NCI-H1417 (cell line): ENCODE measurements around the gene ID2.
A peak's percentile ranks its signal among the peaks of the same experiment; 100 is the strongest.

ENCODE experiments used
- DNase-seq, 3 experiments: peaks; one replicate each; lab custom pipeline; 2025; lab: John Stamatoyannopoulos, UW

The ID2 gene

DNA sequence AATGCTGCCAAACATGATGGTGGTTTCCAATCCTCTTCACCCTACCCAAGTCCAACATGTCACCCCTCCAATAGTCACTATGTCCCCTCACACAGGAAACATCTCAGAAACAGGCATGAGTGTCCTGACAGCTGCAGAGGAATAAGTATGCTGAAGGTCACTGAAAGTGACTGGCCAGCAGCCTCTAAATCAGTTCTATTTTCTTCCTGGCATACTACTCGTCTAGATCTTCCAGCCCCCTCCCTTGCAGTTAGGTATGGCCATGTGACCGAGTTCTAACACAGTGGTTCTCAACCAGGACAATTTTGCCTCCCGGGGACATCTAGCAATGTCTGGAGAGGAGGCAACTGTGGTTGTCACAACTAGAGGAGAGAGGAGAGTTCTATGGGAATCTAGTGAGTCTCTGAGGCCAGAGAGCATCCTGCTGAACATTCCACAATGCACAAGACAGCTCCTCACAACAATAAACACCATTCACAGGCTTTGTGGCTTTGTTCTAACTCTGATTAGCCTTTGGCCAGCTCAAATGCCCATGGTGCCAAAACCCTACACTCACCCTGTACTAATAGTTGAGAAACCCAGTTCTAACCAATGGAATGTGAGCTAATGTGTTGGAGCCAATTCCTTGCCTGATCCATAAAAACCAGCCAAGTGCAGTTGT lies 12.6 kb upstream of the ID2 start:
- no peak for DNase-seq

DNA sequence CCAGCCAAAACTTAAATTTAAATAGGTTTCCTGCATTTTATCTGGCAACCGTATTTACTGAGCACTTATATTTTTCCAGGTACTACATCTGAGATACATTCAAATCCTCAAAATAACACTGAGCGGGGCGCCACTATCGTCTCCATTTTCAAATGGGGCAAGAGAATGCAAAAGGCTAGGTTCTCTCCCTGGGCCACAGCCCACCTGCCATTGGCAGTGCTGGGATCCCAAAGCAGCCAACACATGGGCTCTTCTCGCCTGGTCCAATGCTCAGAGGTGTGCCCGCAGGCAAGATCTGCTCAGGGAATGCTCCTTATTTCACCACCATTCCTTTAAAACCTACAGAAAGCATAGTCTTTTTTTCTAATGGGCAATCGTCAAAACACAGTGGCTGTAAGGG lies 11.3 kb upstream of the ID2 start:
- no peak for DNase-seq

DNA sequence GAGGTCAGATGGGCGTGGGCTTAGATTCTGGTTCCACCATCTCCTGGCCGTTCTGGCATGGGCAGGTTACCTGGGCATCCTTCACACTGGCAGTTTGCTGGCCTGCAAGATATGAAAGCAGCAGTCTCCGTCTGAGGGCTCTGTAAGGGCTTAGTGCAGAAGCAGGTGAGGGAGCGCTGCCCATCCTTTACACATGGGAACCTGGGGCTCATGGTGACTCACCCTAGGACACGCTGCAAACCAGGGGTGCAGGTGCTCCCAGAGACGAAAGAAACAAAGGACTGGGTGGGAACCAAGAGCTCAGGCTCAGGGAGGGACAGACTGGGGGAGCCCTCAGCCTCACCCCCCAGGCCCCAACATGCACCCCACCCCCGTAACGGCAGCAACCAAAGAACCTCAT lies 10.7 kb upstream of the ID2 start:
- DNase-seq: no peak

DNA sequence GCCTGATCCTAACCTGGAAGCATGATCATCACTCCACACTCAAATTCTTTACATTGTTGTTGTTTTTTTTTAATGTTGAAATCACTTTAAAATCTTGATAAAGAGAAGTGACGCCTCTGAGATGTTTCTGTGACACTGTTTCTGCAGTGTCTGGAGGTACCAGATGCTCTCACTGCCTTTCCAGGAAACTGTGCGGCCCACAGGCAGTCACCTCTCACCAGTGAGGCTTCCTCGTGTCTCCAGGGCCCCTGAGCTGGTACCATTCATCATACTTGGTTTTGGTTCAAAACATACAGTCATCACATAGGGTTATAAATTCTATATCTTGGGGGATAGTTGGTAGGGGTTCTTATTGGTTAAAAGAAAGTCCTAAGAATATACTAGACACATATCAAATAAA lies 10.1 kb upstream of the ID2 start:
- DNase-seq: no peak

DNA sequence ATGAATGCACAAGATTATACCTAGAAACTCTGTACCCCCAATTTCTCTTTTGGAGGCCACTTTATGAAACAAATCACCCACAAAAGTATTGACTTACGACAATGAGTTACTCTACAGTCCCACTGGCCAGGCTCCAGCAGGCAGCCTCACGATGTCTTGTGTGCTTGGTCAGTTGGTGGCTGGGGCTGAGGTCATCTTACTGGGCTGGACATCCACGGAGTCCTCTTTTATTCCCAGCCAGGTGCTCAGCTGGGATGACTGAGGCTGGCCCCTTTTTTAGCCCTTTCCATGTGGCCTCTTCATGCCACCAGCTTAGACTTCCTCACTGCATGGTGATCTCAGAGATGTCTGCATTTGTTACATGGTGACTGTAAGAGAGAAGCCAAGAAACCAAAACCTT lies 8.9 kb upstream of the ID2 start:
- DNase-seq: no peak

DNA sequence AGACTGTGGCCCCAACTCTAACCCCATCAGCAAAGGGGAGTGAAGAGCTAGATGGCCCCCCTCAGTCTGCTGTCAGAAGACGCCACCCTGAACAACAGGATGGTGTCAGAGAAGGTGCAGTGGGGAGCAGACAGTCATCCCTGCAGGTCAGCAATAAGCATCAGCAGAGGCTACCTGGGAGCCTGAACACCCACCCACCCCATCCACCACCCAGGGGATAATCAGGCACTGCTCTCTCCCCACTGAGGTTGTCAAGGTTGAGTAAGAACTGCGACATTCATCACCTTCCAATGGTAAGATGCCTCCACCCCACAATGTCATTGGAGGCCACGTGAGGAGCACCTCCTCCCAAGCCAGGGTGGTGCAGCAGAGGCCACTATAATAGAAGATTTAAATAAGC lies 8.5 kb upstream of the ID2 start:
- no peak for DNase-seq

DNA sequence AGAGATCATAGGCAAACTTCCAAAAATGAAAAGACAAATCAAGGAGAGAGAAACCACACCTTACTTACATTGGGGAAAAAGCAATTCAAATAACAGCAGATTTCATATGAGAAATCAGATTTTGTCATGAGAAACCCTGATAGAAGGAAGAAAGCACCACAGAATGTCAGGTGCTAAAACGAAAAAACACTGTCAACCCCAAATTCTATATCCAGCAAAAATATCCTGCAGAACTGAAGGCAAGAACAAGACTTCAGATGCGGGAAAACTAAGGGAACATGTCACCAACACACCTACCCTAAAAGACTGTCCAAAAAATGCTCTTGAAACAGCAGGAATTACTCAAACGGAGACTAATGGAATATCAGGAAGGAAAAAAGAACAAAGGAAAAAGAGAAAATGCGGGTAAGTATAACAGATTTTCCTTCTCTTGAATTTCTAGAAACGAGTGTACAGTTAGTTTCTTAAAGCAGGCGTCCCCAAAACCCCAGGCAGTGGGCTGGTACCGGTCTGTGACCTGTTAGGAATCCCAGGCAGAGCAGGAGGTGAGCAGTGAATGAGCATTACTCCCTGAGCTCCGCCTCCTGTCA lies 7.3 kb upstream of the ID2 start:
- peak in 1 of 3 experiments; percentile 18 for DNase-seq

DNA sequence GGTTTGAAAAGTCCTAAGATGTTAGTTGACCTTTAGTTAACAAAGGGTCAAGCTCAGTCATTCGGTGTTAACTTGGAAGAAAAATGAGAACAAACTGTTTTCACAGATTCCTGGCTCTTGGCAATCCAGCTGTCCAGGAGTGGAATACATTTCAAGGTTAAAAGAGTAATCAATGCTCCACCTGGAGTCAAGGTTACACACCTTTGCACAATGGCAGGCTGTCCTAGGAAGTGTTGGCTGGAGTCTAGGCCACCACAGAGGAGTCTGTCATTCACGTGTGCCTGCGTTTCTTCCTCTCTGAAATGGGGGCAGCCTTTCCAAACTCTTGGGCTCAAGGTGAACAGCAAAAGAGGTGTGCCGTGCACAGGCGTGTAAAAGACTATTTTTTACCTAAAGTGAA lies 6.3 kb upstream of the ID2 start:
- no peak for DNase-seq

DNA sequence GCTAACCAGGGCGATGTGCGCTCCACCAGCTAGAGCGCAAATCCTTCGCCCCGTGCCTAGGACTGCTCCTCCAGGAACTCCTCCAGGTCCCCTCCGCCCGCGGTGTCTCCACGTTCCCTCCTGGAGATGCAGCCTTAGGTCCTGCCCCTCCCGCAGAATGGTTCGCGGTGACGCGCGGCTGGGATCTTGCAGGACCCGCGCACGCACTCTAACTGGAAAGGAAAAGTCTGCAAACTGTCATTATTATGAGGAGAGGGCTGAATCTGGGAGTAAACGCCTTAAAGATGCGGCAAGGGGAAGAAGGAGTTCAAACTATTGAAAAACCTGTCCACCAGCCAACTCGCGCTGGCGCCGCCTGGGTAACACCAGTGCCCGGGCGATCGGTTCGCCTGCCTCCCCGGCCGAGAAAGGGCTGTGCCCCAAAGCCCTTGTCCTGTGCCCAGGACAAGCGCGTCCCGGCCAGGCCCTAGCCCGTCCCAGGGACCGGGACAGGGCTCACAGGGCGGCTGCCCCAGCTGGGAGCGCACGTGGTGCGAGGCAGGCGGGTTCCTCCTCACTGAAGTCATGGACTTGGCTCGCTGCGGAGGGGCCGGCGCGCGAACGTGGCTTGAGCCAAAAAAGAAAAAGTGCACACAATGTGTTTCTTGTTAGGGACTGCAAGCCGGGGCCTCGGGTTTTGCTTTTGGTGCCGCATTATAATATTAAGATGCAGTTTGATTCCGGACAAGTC lies 5.5 kb upstream of the ID2 start:
- no peak for DNase-seq

DNA sequence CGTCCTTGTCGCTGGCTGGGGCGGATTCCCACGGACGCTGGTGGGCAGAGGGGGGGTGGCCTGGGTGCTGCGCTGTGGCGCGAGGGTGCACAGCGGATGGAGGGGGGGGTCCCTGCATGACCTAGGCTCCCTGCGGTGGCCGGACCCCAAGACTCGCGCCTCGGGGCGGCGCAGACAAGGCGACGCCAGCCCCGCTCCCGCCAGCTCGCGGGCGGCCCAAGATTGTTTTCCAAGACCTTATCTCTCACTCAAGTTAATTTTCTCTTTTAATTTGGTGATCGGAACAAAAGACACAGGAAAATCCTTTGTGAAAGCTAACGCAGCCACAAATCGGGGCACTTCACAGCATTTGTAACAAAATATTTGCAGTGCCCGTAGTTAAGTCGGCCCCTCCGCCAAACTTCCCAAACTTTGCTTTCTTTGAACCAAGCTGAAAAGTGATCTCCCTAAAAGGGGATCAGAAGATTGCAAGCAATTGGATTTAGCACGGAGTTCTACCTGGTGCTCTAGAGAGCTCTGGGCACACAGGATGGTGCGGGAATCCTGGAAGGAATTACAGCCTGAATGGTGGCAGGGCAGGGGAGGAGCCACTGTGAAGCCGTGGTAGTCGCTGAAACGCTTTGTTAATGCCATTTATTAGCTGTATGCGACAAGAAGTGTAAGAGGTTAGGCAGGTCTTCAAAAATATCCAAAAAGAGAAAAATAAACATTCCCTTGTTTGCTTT lies 4.8 kb upstream of the ID2 start:
- peak; percentile 76 to 88 (median 81) for DNase-seq

DNA sequence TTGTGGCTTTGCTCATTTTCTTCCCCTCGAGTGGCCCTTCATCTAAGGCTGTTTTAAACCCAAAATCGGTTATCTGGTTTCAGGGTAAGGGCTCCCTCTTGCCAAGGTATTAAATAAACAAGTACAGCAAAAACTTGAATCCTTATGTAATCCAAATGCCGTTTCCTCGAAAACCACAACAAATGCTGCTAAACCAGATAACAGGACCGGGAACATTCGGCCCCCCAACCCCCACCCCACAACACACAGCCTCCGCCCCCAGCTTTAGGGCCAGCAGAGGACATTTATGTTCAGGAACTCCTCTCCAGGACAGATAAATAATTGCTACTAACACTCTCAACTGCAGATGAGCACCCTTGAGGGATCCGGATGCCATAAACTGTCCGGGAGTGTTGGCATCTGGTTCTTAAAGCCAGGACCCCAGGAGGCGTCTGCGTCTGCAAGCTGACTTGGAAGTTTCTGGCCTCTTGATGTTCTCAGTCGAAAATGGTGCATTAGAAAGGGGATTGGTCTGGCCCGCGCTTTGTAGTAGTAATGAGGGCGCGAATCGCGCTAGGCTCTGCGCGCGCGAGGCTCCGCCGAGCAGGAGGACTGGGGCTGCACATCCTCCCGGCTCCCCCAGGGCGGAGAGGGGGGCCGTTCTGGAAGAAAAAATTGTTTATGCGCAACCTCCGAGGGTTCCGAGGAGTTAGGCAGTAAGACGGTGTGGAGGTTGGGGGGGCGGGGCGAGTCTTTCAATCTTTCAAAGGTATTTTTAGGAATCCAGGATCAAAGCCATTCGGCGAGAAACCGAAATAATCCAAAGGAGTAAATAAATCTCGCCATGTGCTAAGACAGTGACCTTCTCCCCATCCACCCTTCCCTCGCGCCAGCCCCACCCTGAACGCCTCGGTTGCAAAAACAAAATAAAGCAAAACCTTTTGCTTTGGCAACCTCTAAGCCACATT lies 3.9 kb upstream of the ID2 start:
- DNase-seq: peak; percentile 89 to 94 (median 89)

DNA sequence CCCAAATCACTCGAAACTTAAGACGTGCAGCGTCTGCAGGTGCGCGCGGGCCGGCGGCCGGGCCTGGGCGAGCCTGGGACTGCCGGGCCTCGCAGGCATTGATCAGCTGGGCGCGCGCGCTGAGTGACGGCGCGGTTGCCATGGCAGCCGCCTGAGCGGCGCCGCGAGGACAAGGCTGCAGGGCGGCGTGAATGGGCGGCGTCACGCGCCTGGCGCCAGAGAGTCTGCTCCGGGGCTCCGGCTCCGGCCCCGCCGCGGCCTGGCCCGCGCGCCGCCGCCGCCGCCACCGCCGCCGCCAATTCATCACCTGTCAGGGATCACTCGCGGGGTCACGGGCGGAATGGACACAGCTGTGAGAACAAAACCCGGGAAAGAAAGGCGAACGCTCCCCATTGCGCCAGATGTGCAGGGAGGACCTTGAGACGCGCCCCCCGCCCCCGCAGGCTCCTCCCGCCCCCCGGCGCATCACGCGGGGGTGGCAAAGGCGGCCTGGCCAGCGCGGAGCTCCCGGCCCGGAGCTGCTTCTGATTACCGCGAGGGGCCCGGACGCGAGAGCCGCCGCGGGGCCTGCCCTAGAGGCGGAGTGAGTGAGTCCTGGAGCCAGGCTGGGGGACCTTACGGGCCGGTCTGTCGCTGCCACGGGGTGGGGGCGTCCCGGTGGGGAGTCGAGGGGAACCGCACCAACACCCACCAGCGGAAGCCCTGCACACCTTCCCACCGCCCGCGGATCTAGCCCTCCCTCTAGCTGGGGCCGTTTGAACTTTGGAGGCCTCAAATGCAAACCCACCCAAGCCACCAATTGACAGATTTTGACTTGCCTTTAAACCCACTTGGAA lies 2.9 kb upstream of the ID2 start:
- DNase-seq: peak; percentile 98 to 100 (median 98)

DNA sequence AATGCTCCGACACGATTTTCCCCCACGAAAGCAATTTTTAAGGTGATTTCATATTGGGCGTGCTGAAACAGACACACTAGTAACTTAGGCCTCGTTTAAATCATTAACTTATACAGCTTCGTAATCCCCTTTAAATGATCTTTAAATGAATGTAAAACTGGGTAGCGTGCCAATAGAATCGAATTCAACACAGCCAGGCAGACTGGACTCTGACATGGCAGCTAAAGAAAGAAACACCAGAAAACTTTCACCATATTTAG lies 2.4 kb upstream of the ID2 start:
- no peak for DNase-seq

DNA sequence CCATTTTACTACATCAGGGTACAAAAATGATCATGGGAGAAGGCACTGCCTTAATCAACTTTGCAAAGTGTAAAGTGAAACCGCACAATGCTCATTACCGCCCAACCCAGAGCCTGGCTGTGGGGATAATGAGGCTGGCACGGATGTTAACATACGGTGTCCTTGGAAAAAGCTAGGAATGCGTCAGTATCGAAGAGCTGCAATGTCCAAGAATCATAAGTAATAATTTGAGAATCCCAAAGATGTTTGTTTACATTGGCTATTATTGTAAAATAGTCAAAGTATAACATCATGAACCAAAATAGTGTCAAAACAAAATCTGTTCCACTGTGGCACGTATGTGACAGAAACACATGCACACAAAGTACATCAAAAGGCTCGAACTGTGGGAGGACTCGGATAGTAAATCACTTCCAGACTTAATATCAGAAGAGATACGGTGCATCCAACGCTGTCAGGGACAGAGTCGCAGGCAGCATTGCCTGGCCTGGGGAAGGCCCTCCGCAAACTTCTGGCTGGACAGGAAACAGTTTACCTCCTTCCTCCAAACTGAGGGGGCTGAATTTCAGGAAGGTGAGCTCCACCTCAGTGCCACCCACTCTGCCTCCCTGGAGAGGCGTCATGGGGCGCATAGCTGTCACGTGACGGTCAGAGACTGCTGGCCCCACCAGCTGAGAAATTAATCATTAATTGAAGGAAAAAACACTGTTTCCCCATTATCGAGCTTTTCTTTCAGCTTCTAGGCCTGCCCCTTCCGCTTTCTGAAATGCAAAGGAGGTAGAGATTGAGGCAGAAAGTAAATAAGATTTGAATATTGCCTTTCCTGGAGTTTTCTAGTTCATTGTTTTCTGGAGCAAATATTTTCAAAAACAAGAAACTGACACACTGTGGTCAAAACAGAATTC lies 1.8 kb upstream of the ID2 start:
- DNase-seq: peak; percentile 77 to 87 (median 79)

DNA sequence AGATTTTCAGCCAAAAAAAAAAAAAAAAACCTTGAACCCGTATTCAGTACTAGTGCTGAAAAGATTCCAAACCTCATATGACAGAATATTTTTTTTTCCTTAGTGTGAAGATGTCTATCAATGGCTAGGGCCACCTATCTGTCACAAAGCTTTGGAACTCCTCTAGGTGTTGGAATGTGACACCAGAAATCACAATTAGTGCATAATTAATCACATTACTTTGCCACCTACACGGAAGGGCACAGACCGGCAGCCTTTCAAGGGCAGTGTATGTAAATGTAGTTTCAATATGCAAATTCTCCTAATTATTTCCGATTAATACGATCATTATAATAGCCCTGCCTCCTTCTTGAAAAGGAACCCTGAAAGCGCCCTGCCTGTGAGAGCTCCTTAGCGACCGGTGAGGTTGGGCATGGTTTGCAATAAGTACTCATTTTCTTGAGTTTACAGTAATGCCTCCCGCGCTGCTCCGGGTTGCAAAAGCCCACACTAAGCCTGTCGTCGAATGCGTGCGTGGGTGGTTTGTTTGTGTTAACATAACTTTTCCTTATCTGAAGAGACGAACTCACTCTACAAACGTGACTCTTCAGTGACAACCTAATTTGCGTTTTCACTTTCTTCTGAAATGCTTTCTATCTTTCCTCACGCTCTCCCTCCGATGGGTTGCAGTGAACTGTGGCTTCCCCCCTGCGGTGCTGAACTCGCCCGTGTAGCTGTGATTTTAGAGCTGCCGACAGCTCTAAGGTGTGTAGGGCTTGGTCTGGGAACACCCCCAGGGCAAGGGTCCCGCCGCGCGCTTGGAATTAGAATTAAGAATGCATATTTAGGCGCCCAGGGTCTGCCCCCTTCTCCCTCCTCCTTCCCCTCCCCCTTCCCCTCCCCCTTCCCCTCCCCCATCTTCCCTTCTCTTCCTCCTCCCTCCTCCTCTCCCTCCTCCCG lies 765 bp upstream of the ID2 start:
- DNase-seq: peak; percentile 89 to 95 (median 95)

DNA sequence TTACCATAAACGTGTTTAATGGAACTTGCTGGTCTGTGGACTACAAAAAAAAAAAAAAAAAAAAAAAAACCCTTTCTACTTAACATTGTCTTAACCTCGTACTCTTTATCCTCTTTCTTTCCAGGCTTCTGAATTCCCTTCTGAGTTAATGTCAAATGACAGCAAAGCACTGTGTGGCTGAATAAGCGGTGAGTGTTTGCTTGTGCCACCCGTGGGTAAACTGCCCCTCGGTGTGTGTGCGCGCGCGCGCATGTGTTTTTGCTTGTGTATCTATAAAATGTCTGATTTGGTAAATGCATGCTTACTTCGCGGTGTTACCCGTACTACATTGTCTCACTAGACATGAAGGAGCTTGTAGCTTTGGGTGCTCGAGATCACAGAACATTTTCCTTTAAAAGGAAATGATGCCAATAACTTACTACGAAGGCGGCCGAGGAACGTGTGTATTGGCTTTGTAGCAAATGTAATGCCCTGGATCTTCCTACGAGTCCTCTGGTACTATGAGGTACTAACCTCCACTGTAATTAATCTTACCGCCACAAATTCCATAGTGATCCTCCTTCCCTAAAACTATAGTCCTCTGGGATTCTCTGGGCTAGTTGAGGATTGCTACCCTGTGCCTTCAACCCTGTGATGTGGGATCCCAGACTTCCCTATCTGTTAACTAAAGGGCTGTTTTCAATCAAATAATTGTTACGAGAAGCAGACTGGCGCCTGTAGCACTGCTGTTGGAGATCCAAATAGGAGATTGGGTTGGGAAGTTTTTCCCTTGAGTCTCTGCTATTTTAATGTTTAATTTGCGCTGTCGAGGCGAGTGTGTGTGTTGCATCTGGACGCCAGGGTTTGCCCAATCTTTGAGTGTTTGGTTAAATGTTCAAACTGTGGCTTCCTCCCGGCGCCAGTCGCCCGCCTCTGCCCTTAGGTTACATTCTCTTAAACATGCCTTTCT lies 1.1 kb downstream of the ID2 start:
- DNase-seq: peak; percentile 75 to 90 (median 78)

DNA sequence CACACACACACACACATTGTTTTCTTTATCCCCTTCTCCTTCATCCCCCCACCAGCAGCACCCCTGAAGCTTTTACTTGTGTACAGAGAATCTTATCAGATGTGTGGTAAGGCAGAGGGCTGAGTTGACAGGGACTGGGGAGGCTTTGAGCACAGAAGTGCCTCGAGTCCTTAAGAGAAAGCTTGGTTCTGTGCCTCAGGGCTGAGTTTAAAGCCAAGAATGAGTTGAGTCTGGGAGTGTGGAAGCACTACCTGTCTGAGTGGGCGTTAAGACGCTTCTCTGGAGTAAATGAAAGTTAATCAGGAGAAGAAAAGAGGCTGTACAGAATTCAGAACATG lies 2.7 kb downstream of the ID2 start:
- DNase-seq: peak in 1 of 3 experiments; percentile 84
